HUDEP-2 (cell line): ENCODE data around the gene PDZD8.

ENCODE experiments used
- DNase-seq, 76 experiments: peaks; one replicate each; lab custom pipeline; 2025; ENCODE audit not compliant: unreplicated experiment in 76 of 76; lab: John Stamatoyannopoulos, UW

The PDZD8 gene

GRCh38 chr10:117391436-117392205 lies 16.4 kb upstream of the PDZD8 start:
- no peak for DNase-seq

DNA sequence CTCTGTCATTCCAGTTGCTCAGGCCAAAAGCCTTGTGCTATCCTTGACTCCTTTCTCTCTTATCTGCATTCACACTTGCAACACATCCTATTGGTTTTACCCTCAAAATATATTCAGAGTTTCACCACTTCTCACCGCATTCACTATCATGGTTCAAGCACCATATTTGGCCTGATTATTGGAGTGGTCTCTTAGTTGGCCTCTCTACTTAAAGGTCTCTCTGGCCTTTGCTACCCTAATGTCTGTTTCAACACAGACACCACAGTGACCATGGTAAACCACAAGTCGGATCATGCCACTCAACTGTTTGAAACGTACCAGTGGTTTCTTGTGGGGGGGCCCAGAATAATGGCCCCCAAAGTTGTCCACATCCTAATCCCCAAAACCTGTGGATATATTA lies 15.2 kb upstream of the PDZD8 start:
- no peak for DNase-seq

- DNase-seq: no peak
Observed at GRCh38 chr10:117386805-117387204, 11.6 kb upstream of the PDZD8 start.

DNA sequence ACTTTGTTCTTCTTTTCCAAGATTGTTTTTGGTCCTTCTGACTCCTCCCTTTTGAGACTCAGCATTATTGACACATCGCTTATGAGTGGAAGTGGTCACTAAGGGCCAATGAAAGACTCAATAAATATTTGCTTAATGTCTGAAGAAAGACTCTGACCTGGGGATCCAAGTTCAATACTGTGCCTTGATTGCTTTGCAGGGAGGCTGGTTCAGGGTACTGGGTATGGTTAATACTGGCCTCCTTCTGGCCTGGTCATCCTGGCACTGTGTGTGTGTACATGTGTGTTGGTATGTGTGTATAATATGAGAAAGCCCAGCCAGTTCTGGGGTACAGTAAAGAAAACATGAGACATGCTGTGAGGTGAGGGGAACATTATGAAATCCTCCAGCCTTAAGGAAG lies 7.6 kb upstream of the PDZD8 start:
- no peak for DNase-seq

DNA sequence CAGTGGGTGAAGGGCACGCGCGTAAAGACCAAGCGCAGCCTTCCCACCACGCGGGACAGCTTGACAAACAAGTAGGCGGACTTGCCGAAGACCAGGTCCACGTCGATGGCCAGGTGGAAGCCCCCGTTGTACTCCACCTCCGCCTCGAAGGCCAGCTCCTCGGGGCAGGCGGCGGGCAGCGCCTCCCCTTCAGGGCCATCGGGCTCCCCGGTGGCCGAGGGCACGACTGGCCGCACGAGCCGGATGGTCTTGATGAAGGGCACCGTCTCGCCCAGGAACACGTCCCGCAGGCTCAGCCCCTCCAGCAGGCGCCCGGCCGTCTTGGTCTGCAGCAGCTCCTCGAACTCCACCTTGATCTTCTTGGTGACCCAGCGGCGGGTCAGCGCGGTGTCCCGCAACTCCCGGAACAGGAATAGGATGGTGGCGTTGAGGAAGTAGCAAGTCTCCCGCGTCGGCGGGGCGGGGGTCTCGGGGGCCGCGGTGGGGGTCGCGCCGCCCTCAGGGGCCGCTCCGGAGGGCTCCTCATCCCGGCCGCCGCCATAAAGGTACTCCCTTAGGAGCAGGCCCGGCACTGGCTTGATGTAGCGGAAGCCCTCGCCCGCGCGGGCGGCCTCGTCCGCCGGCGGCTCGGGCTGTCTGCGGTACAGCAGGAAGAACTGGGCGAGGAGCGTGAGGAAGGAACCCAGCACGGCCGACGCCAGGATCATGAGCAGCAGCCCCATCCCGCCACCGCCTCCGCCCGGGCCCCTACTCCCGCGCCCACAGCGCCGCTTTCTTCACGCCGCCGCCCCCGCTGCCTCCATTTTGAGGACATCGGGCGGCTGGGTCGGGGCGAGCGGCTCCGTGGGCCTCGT lies 507 bp downstream of the PDZD8 start:
- peak in 27 of 76 experiments; percentile 7 to 72 (median 45) for DNase-seq

DNA sequence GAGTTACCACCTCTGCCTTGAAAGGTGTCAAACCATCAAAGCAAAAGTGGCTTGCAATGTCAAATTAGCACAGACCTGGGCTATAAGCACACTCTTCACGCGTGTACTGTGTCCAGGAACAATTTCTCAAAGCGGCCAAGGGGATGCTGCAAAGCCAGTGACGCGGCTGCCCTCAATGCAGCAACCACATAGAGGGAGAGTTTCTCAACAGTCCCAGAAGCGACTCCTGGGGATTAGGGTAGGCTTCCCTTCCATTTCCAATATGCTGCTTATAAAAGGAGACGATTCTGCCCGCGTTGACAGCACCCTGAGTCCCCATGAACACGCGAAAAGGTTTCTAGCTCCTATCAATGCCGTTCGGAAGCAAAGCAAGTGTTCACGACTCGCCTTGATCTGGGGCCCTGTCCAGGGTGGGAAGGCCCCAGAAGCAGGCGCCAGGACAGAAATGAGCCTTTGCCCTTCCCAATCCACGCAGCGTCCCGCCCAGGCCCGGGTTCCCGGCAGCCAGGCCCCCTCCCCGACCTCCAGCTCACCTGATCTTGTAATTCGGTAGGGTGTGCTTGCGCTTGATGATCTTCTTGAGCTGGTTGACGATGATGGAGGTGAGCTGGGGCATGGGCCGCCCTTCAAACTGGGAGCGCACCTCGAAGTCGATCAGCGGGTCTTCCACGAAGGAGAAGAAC lies 1.3 kb downstream of the PDZD8 start:
- DNase-seq: peak in 30 of 76 experiments; percentile 3 to 56 (median 26)

DNA sequence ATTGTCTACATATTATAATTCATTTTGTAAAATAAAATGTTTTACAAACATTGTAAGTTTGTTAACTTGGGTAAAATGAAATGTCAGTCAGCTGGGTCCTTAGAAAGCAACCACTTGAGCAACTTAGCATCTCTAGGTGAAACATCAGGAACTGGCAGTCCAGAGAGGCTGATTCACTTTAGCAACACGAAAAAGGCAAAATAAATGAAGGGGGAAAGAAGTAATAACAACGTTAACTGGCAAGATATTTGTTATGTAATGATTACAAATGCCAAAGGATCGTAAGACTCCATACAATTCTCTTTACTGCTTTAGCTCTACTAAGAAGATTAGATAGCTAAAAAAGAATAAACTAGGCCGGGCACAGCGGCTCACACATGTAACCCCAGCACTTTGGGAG lies 5.0 kb downstream of the PDZD8 start:
- DNase-seq: no peak

DNA sequence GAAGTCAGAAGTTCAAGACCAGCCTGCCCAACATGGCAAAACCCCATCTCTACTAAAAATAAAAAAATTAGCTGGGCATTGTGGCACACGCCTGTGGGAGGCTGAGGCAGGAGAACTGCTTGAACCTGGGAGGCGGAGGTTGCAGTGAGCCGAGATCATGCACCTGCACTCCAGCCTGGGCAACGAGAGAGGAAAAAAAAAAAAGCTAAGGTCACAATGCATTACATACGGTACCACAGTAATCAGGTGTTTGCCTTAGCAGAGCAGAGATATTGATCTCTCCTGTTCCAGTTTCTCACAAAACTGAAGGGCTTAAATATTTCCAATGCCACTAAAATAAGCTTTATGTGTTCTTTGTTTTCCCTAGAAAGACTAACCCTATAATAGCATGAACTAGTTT lies 7.5 kb downstream of the PDZD8 start:
- no peak for DNase-seq

- no peak for DNase-seq
Observed at GRCh38 chr10:117366741-117367140, 8.5 kb downstream of the PDZD8 start.

DNA sequence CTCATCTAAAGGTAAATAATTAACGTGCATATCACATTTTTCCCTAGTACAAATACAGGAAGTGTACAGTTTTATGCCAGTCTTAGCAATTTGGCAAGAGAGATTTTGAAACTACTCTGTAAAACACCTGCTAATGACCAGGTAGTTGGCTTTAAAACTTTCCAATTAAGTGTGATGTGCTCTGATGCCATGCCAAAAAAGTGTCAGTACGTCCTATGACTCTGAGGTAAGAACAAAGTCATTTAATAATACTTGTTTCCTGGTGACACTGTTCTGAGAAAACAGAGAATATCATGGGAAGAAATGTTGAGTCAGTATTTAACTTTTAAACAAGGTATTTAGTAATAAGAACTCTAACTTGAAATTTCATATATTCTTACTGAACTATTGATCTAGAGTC lies 9.6 kb downstream of the PDZD8 start:
- DNase-seq: no peak

- no peak for DNase-seq
Observed at GRCh38 chr10:117364110-117364960, 10.9 kb downstream of the PDZD8 start.

DNA sequence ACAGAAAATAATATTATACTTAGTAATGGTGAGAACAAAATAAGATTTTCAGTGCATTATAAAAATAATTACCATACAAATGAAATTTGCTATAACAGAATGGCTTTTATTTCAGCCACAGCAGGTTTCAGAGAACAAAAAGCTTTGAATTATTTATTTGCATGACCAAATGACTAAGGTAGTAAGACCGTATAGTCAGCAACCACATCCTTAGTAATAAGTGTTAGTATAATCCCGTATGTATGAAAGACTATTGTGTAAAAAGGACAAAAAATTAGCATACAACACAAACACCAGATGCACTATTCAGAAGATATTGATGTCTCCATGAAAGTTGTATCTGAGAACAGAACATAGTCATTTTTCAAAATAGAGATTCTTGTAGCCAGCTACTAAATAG lies 12.2 kb downstream of the PDZD8 start:
- DNase-seq: no peak

DNA sequence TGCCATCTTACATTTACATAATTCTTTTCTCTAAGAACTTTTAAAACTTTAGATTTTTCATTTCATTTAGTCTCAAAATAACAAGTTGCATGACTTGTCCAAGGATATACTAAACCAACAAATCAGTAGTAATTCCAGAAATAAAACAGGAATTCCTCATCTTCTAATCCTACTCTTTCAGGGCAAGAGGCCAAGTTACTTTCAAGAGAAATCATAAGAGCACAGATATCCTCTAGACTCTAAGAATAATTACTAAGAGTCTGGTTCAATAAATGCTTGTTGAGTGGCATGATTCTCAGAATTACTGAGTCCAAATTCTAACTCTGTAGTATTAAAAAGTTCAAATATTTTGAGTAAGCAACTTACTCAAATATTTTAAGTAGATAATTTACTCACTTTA lies 12.9 kb downstream of the PDZD8 start:
- DNase-seq: no peak

DNA sequence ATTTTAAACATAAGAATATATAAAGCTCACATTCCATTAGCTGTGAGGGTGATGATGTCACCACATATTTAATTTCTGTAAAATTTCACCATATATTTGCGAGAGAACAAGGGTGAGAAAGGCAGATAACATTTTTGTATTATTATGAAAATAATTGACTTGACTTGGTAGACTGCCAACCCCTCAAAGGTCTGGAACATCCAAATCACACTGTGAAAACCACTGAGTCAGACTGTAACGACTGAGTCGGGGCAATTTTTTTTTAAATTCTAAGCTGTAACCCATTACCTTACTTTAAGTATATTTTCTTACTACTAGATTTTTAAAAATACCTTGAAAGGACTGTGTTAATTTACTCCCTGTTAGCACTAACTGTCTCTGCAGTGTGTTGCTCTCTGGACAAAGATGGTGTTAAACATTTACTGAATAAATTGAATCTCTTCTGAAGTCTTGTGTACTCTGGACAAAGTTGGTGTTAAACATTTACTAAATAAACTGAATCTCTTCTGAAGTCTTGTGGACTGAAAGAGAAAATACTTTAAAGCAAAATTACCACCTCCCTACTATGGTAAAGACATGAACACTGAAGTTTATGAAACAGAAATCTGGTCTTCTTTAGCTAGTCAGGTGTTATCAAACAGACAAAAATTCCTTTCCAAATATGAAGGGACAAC lies 14.1 kb downstream of the PDZD8 start:
- DNase-seq: peak in 9 of 76 experiments; percentile 15 to 40 (median 20)

GRCh38 chr10:117360016-117360415 lies 15.2 kb downstream of the PDZD8 start:
- peak in 3 of 76 experiments; percentile 13 to 30 (median 26) for DNase-seq

GRCh38 chr10:117355072-117355471 lies 20.2 kb downstream of the PDZD8 start:
- no peak for DNase-seq

GRCh38 chr10:117353684-117354083 lies 21.6 kb downstream of the PDZD8 start:
- DNase-seq: no peak

GRCh38 chr10:117352724-117353123 lies 22.5 kb downstream of the PDZD8 start:
- DNase-seq: no peak

- DNase-seq: no peak
Observed at GRCh38 chr10:117351996-117352395, 23.2 kb downstream of the PDZD8 start.

DNA sequence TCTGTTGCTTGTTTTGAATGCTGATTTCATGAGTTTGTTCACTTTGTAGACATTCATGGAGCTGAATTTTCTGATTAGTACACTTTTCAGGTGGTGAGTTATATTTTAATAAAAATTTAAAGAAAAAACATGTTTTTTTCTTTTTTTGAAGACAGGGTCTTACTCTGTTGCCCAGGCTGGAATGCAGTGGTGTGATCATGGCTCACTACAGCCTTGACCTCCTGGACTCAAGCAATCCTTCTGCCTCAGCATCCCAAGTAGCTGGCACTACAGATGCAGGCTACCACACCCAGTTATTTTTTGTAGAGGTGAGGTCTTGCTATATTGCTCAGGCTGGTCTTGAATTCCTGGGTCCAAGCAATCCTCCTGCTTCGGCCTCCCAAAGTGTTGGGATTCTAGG lies 23.7 kb downstream of the PDZD8 start:
- no peak for DNase-seq
